H1 (cell line): ENCODE measurements around the gene SLC1A7. TPM values are rescaled to one million over a fixed set of nuclear protein-coding genes. Genes with fewer than 3 reads are reported as not detected.

ENCODE experiments used
- CTCF ChIA-PET: fragments of 300-600 bp; sonication (Branson Sonifier 250); formaldehyde crosslinking; loops from one replicate; lab custom pipeline; 2021; ENCODE audit not compliant: partially characterized antibody; lab: Charles Lee
- POLR2A ChIA-PET: fragments of 300-600 bp; sonication (Branson Sonifier 250); formaldehyde crosslinking; loops from one replicate; lab custom pipeline; 2021; ENCODE audit warnings: inconsistent platforms; ENCODE audit not compliant: partially characterized antibody; lab: Charles Lee
- DNase-seq, 2 experiments: peaks; one replicate each; pipeline versions ENCODE4 v3.0.0 to v3.0.0-alpha.2; 2010 to 2022; ENCODE audit warnings: low spot score in 2 of 2, low read depth in 1 of 2, mixed read lengths in 1 of 2
- FAIRE-seq: peaks from 2 replicates; lab custom pipeline; 2011; peaks lifted over from hg19 to GRCh38; lab: Jason Lieb, UNC
- H2AFZ ChIP-seq: 2 replicates; pipeline ENCODE4 v1.8.1; 2012; ENCODE audit warnings: low read length, inconsistent platforms
- H2AK5ac ChIP-seq: 2 replicates; pipeline ENCODE4 v1.6.1; 2013; ENCODE audit warnings: low read depth, low read length
- H2BK120ac ChIP-seq: replicated peaks from 2 replicates; pipeline ENCODE3; 2013; ENCODE audit warnings: low read depth, low read length, inconsistent platforms
- H2BK12ac ChIP-seq: 2 replicates; pipeline ENCODE4 v1.6.1; 2013; ENCODE audit warnings: low read depth, low read length
- H2BK15ac ChIP-seq: 2 replicates; pipeline ENCODE4 v1.6.1; 2013; ENCODE audit warnings: low read length
- H2BK20ac ChIP-seq: 2 replicates; pipeline ENCODE4 v1.6.1; 2013; ENCODE audit warnings: low read length
- H2BK5ac ChIP-seq: 2 replicates; pipeline ENCODE4 v1.6.1; 2013; ENCODE audit warnings: low read depth, low read length
- H3K14ac ChIP-seq: 2 replicates; pipeline ENCODE4 v1.6.1; 2013; ENCODE audit warnings: inconsistent platforms; ENCODE audit not compliant: insufficient read length
- H3K18ac ChIP-seq: 2 replicates; pipeline ENCODE4 v1.6.1; 2013; ENCODE audit warnings: low read length; ENCODE audit errors: extremely low read depth
- H3K23ac ChIP-seq: 2 replicates; pipeline ENCODE4 v1.6.1; 2013; ENCODE audit warnings: inconsistent platforms; ENCODE audit not compliant: insufficient read length
- H3K23me2 ChIP-seq: 2 replicates; pipeline ENCODE4 v1.6.1; 2013; ENCODE audit warnings: low read depth, low read length
- H3K27ac ChIP-seq: 2 replicates; pipeline ENCODE4 v1.6.1; 2011; ENCODE audit warnings: low read depth, low read length, inconsistent platforms
- H3K27me3 ChIP-seq, 4 experiments: replicated peaks in 1 of 4; 1 replicate in 1 of 4; 2 replicates in 3 of 4; pipeline versions ENCODE4 v1.6.1 to v1.8.1; 2011 to 2013; ENCODE audit warnings: low read length in 3 of 4, mild to moderate bottlenecking in 3 of 4, inconsistent platforms in 2 of 4, mixed read lengths in 2 of 4, moderate library complexity in 1 of 4; ENCODE audit not compliant: control insufficient read depth in 3 of 4, insufficient read depth in 3 of 4; ENCODE audit errors: extremely low read depth in 1 of 4
- H3K36me3 ChIP-seq, 4 experiments: 2 replicates each; pipeline versions ENCODE4 v1.6.1 to v1.8.1; 2011 to 2013; ENCODE audit warnings: mild to moderate bottlenecking in 4 of 4, low read length in 3 of 4, moderate library complexity in 2 of 4, control low read depth in 1 of 4, inconsistent platforms in 1 of 4; ENCODE audit not compliant: insufficient read depth in 4 of 4, control insufficient read depth in 2 of 4
- H3K4ac ChIP-seq: replicated peaks from 2 replicates; pipeline ENCODE3; 2013; ENCODE audit warnings: low read length, low read depth, mixed read lengths, inconsistent platforms; ENCODE audit not compliant: insufficient read length
- H3K4me1 ChIP-seq, 4 experiments: replicated peaks in 1 of 4; 1 replicate in 1 of 4; 2 replicates in 3 of 4; pipeline versions ENCODE4 v1.6.1 to v1.8.1; 2011 to 2013; ENCODE audit warnings: low read length in 3 of 4, inconsistent platforms in 2 of 4, mixed read lengths in 1 of 4; ENCODE audit not compliant: insufficient read depth in 4 of 4, control insufficient read depth in 3 of 4
- H3K4me2 ChIP-seq, 2 experiments: 2 replicates each; pipeline versions ENCODE4 v1.6.1 to v1.8.1; 2011 to 2013; ENCODE audit warnings: low read depth in 2 of 2, low read length in 2 of 2, control low read depth in 1 of 2, inconsistent platforms in 1 of 2, mild to moderate bottlenecking in 1 of 2; ENCODE audit not compliant: insufficient read depth in 1 of 2
- H3K4me3 ChIP-seq, 4 experiments: fragments of 200-600, 300-600 bp in 1 of 4; sonication (generic), shearing (Covaris generic), sonication (Bioruptor Twin) in 1 of 4; 2 replicates each; pipeline versions ENCODE4 v1.5.1 to v1.8.1; 2011 to 2016; ENCODE audit warnings: low read length in 4 of 4, low read depth in 3 of 4, control low read depth in 2 of 4, inconsistent platforms in 2 of 4, mild to moderate bottlenecking in 2 of 4, mixed read lengths in 1 of 4, moderate library complexity in 1 of 4; ENCODE audit not compliant: insufficient read depth in 2 of 4; ENCODE audit errors: extremely low read depth in 1 of 4
- H3K56ac ChIP-seq: replicated peaks from 2 replicates; pipeline ENCODE3; 2013; ENCODE audit warnings: low read depth, mild to moderate bottlenecking, mixed read lengths, low read length, inconsistent platforms; ENCODE audit not compliant: insufficient read length
- H3K79me1 ChIP-seq: 2 replicates; pipeline ENCODE4 v1.6.1; 2013; ENCODE audit warnings: low read depth, low read length, control low read depth
- H3K79me2 ChIP-seq, 2 experiments: 2 replicates each; pipeline versions ENCODE4 v1.6.1 to v1.8.1; 2012 to 2013; ENCODE audit warnings: low read length in 2 of 2, mild to moderate bottlenecking in 2 of 2, inconsistent platforms in 1 of 2; ENCODE audit not compliant: insufficient read depth in 2 of 2, control insufficient read depth in 1 of 2
- H3K9ac ChIP-seq, 4 experiments: replicated peaks in 1 of 4; 1 replicate in 1 of 4; 2 replicates in 3 of 4; pipeline versions ENCODE4 v1.6.1 to v1.8.1; 2011 to 2013; ENCODE audit warnings: low read depth in 3 of 4, low read length in 3 of 4, control low read depth in 2 of 4, mild to moderate bottlenecking in 2 of 4, moderate library complexity in 2 of 4, inconsistent platforms in 1 of 4; ENCODE audit errors: extremely low read depth in 1 of 4
- H3K9me3 ChIP-seq, 2 experiments: 2 replicates each; pipeline versions ENCODE4 v1.6.1 to v1.8.1; 2012 to 2013; ENCODE audit warnings: mild to moderate bottlenecking in 2 of 2, moderate library complexity in 2 of 2, control low read depth in 1 of 2, inconsistent platforms in 1 of 2, low read depth in 1 of 2, low read length in 1 of 2, mixed read lengths in 1 of 2; ENCODE audit not compliant: insufficient read depth in 2 of 2
- H4K20me1 ChIP-seq, 2 experiments: replicated peaks in 1 of 2; 2 replicates each; pipeline versions ENCODE3 to v1.8.1; 2011 to 2013; ENCODE audit warnings: inconsistent platforms in 2 of 2, low read length in 2 of 2, mild to moderate bottlenecking in 1 of 2; ENCODE audit not compliant: insufficient read depth in 2 of 2, control insufficient read depth in 1 of 2
- H4K5ac ChIP-seq: 2 replicates; pipeline ENCODE4 v1.6.1; 2013; ENCODE audit warnings: low read length, low read depth, mixed read lengths, inconsistent platforms; ENCODE audit not compliant: insufficient read length
- H4K8ac ChIP-seq: 2 replicates; pipeline ENCODE4 v1.8.0; 2013; ENCODE audit warnings: mild to moderate bottlenecking, moderate library complexity, low read length, inconsistent platforms; ENCODE audit not compliant: insufficient read depth; ENCODE audit errors: extremely low read depth
- H4K91ac ChIP-seq: replicated peaks from 2 replicates; pipeline ENCODE3; 2013; ENCODE audit warnings: low read length, mixed read lengths, inconsistent platforms; ENCODE audit not compliant: insufficient read length
- ASH2L ChIP-seq: fragments of 200-600, 300-600 bp; sonication (generic); IDR thresholded peaks from one replicate; pipeline ENCODE4 v1.7.1; 2017; ENCODE audit warnings: low read length
- CREB1 ChIP-seq: IDR thresholded peaks from 2 replicates; pipeline ENCODE4 v1.6.1; 2012; ENCODE audit warnings: inconsistent platforms
- E2F6 ChIP-seq: IDR thresholded peaks from 2 replicates; pipeline ENCODE4 v1.6.1; 2012; ENCODE audit warnings: inconsistent platforms
- EZH2 ChIP-seq: fragments of 200-600 bp; sonication (generic); IDR thresholded peaks from 2 replicates; pipeline ENCODE4 v1.7.1; 2012; ENCODE audit warnings: low read depth, mild to moderate bottlenecking, moderate library complexity, low read length, inconsistent platforms; ENCODE audit not compliant: severe bottlenecking
- KDM1A ChIP-seq: fragments of 200-600, 300-600 bp; sonication (generic); IDR thresholded peaks from 2 replicates; pipeline ENCODE4 v1.7.1; 2016; ENCODE audit warnings: mild to moderate bottlenecking, low read length, borderline replicate concordance
- POLR2A ChIP-seq, 2 experiments: IDR thresholded peaks; 1 replicate in 1 of 2; 2 replicates in 1 of 2; pipeline ENCODE4 v1.6.1; 2011; ENCODE audit warnings: low read depth in 2 of 2, low read length in 2 of 2, mild to moderate bottlenecking in 2 of 2; ENCODE audit errors: control extremely low read depth in 1 of 2
- POLR2AphosphoS5 ChIP-seq: IDR thresholded peaks from 2 replicates; pipeline ENCODE4 v1.6.1; 2011; ENCODE audit warnings: low read depth, low read length
- POU5F1 ChIP-seq: IDR thresholded peaks from 2 replicates; pipeline ENCODE4 v1.6.1; 2011; ENCODE audit warnings: low read depth, mild to moderate bottlenecking, low read length, moderate library complexity
- RAD21 ChIP-seq, 2 experiments: IDR thresholded peaks in 1 of 2; conservative IDR thresholded peaks in 1 of 2; 2 replicates each; pipeline ENCODE4 v1.6.1; 2011; ENCODE audit warnings: low read depth in 2 of 2, low read length in 2 of 2, improper control_type of control experiment in 1 of 2, inconsistent platforms in 1 of 2, mild to moderate bottlenecking in 1 of 2, moderate library complexity in 1 of 2
- SAP30 ChIP-seq: fragments of 300-600 bp; sonication (generic); IDR thresholded peaks from 2 replicates; pipeline ENCODE4 v1.7.1; 2012; ENCODE audit warnings: low read length, moderate library complexity, mild to moderate bottlenecking, inconsistent platforms; ENCODE audit not compliant: insufficient read depth, insufficient replicate concordance
- SP1 ChIP-seq: IDR thresholded peaks from 2 replicates; pipeline ENCODE4 v1.6.1; 2011; ENCODE audit warnings: low read depth, low read length
- SP4 ChIP-seq: IDR thresholded peaks from 2 replicates; pipeline ENCODE4 v1.6.1; 2012; ENCODE audit warnings: low read length, inconsistent platforms
- WGBS, 2 experiments: shearing (Covaris generic) in 1 of 2; methylation state at CpG; one replicate each; pipeline versions ENCODE4 v1.1.6 to v1.1.7; 2013 to 2015; ENCODE audit warnings: low lambda C conversion rate in 2 of 2, mixed read lengths in 2 of 2, inconsistent platforms in 1 of 2, low coverage in 1 of 2, missing lambda C conversion rate in 1 of 2; ENCODE audit not compliant: insufficient replicate concordance in 2 of 2, insufficient coverage in 1 of 2, insufficient read length in 1 of 2; ENCODE audit errors: extremely low coverage in 1 of 2, missing lambda C conversion rate in 1 of 2; 5-methylcytosine and 5-hydroxymethylcytosine counted together
- polyA plus RNA-seq, 7 experiments: library from polyadenylated mRNA; depleted of rRNA in 3 of 7; stranded (reverse) in 5 of 7; unstranded in 2 of 7; fragments of >200 nt in 5 of 7; fragments of 200-250 nt in 2 of 7; gene quantifications; 1 replicate in 5 of 7; 2 replicates in 1 of 7; 4 replicates in 1 of 7; pipeline versions ENCODE4 v1.2.1 to v1.2.3, GENCODE V29; 2011 to 2013; ENCODE audit warnings: missing spikeins in 2 of 7, mixed read lengths in 2 of 7
- total RNA-seq: library from RNA; stranded (reverse); fragmentation: NEBNext Ultra II Directional; extraction: Animal tissue kit (Norgen Biotek cat#: 25700); gene quantifications from 2 replicates; pipeline ENCODE4 v1.2.1, GENCODE V29; 2021

SLC1A7 gene
- total and polyA plus RNA-seq, 2 of the 8 experiments (the other 6 are each of a cell fraction or from before 2014, with no cell fraction given): not detected

GRCh38 chr1:53172426-53173128 lies 30.1 kb upstream of the SLC1A7 start:
- Histone ChIP-seq H3K9ac (no peak overlapping the region), H2AK5ac (no peak overlapping the region), H3K9me3 (no peaks in the 10 kb centered on the region), H3K56ac (no peak overlapping the region), H2AFZ (peak overlapping the region; percentile 34; the same call in 1 of the 2 replicates), H2BK20ac (0 out of 2 replicates have a peak overlapping the region, but pooled peaks have one; percentile 23), H3K79me1 (no peaks in the 10 kb centered on the region), H3K23ac (no peak overlapping the region), H4K91ac (no peak overlapping the region), H3K4me1 (peaks cover 0 to 5% (median 1%) of the 10 kb centered on the region in 4 experiments; a peak in 4 of 7 replicates), H3K18ac (no peak overlapping the region), H3K14ac (no peak overlapping the region), H3K79me2 (no peaks in the 10 kb centered on the region), H2BK12ac (peak overlapping the region; percentile 10; the same call in 1 of the 2 replicates), H2BK15ac (no peak overlapping the region; the same call in 1 of the 2 replicates), H3K4ac (no peak overlapping the region), H3K27me3 (no peaks in the 10 kb centered on the region; a peak in 1 of 7 replicates), H4K8ac (no peak overlapping the region), H3K23me2 (peaks cover 2% of the 10 kb centered on the region; the same call in 1 of the 2 replicates), H4K5ac (peak overlapping the region; percentile 18), H3K27ac (no peak overlapping the region), H2BK120ac (no peak overlapping the region), H3K4me3 (no peak overlapping the region), H3K36me3 (no peaks in the 10 kb centered on the region), H2BK5ac (0 out of 2 replicates have a peak overlapping the region, but pooled peaks have one; percentile 1), H3K4me2 (0 out of 4 replicates have a peak overlapping the region, but pooled peaks of 1 of the 2 experiments have one; percentile 11), H4K20me1 (no peaks in the 10 kb centered on the region)
- FAIRE-seq (no peak), DNase-seq (no peak)
- ChIA-PET POLR2A (interaction anchor here (1.1 kb wide), 1 partner anchor 35 kb away, joined by 3 read pairs; no protein-coding TSS in a partner anchor), CTCF (interaction anchor here (0.8 to 7.6 kb wide), 13 partner anchors 9 to 271 kb away, joined by 3 to 51 read pairs (median 3); partner anchors contain the start of gene SLC1A7)
- 60% methylated on average over 6 of the region's 6 CpGs; no CpG with 5 or more reads in 1 of the 2 experiments for WGBS, 2 experiments
- no peak for TF ChIP-seq POLR2AphosphoS5
- no peak for TF ChIP-seq POU5F1
- TF ChIP-seq SP4: no peak
- no peak for TF ChIP-seq E2F6
- peak; percentile 37 to 43 for TF ChIP-seq RAD21 (IDR thresholded peaks at IDR 0.05 in 1 of 2, conservative IDR thresholded peaks at IDR 0.05 in 1 of 2; ENCODE audit: low read depth in 2 of 2, low read length in 2 of 2)
- no peak for TF ChIP-seq ASH2L
- TF ChIP-seq POLR2A (IDR thresholded peaks at IDR 0.05; ENCODE audit: control extremely low read depth in 1 of 2, low read depth in 2 of 2, low read length in 2 of 2): no peak
- TF ChIP-seq SAP30: no peak
- TF ChIP-seq KDM1A: no peak
- no peak for TF ChIP-seq EZH2
- no peak for TF ChIP-seq SP1
- TF ChIP-seq CREB1: no peak
